Omental fat pad (tissue), 4 donors: ENCODE results near the gene VOPP1. TPM values are rescaled to one million over a fixed set of nuclear protein-coding genes. Genes with fewer than 3 reads are reported as not detected.

Experiments
- ATAC-seq: fragments of 150-250 bp; one replicate; pipeline ENCODE4 v1.9.1; 2016; ENCODE audit warnings: mild to moderate bottlenecking, moderate library complexity; ENCODE audit not compliant: low FRiP score
- DNase-seq: peaks from one replicate; pipeline ENCODE4 v3.0.0-alpha.2; 2019; ENCODE audit warnings: low spot score
- CTCF ChIP-seq, 3 donors: fragments of 450-650 bp; IDR thresholded peaks; one replicate each; pipeline ENCODE4 v1.5.1; 2016 to 2017; ENCODE audit warnings: antibody characterized with exemption in 3 of 3, mild to moderate bottlenecking in 3 of 3, moderate library complexity in 2 of 3
- total RNA-seq, 4 donors: library from RNA; depleted of rRNA; stranded (reverse); fragments of >200 nt; gene quantifications; one replicate each; pipeline ENCODE4 v1.1.0, GENCODE V29; 2016

VOPP1 gene
- total RNA-seq, 4 donors from 2014 or later = 31.3 to 64.0 (median 57.9) TPM

GRCh38 chr7:55509322-55509721 lies 63.0 kb downstream of the VOPP1 start:
- DNase-seq (no peak), ATAC-seq (no peak)
- no peak for TF ChIP-seq CTCF (IDR thresholded peaks at IDR 0.05)

GRCh38 chr7:55508221-55509011 lies 63.9 kb downstream of the VOPP1 start:
- ATAC-seq = no peak
- TF ChIP-seq CTCF (IDR thresholded peaks at IDR 0.05) = no peak

GRCh38 chr7:55507743-55508142 lies 64.6 kb downstream of the VOPP1 start:
- DNase-seq (no peak), ATAC-seq (no peak)
- no peak for TF ChIP-seq CTCF (IDR thresholded peaks at IDR 0.05)

More at GRCh38 chr7:55508221-55509011, 63.9 kb downstream of the VOPP1 start:
- no peak for DNase-seq

- no peak for DNase-seq
- no peak for TF ChIP-seq CTCF (IDR thresholded peaks at IDR 0.05)
- no peak for ATAC-seq
Measured at GRCh38 chr7:55504967-55505658, 67.2 kb downstream of the VOPP1 start.

- no peak for DNase-seq
- no peak for TF ChIP-seq CTCF (IDR thresholded peaks at IDR 0.05)
- ATAC-seq = no peak
Measured at GRCh38 chr7:55504093-55504859, 68.0 kb downstream of the VOPP1 start.

GRCh38 chr7:55502858-55503440 lies 69.4 kb downstream of the VOPP1 start:
- no peak for ATAC-seq

More at GRCh38 chr7:55502858-55503440, 69.4 kb downstream of the VOPP1 start:
- TF ChIP-seq CTCF (IDR thresholded peaks at IDR 0.05) = no peak
- DNase-seq = no peak
